ENCODE measurements around the gene TRIOBP. TPM values are rescaled to one million over a fixed set of nuclear protein-coding genes. Genes with fewer than 3 reads are reported as not detected.

Gene TRIOBP
- total RNA-seq, 2 donors from 2014 or later, result 74.7 to 82.2 TPM

GRCh38 chr22:37672920-37673455 lies 23.9 kb upstream of the TRIOBP start:
- DNase-seq, result no peak
- Histone ChIP-seq H3K9ac (ENCODE audit: extremely low read depth, low read length, poor library complexity, severe bottlenecking) (no peak overlapping the region), H3K27me3 (ENCODE audit: control insufficient read depth, insufficient read depth, low read length, poor library complexity, severe bottlenecking) (no peaks in the 10 kb centered on the region), H3K36me3 (ENCODE audit: control insufficient read depth, insufficient read depth, low read length) (no peaks in the 10 kb centered on the region), H3K27ac (ENCODE audit: low read depth, low read length) (no peak overlapping the region), H3K4me1 (ENCODE audit: control insufficient read depth, insufficient read depth, low read length) (peaks cover 4% of the 10 kb centered on the region), H3K9me3 (ENCODE audit: control insufficient read depth, low read length) (no peaks in the 10 kb centered on the region), H3K4me3 (ENCODE audit: low read length) (no peak overlapping the region)
- Mint-ChIP-seq H3K27ac (no peak overlapping the region), H3K4me3 (no peak overlapping the region), H3K27me3 (ENCODE audit: insufficient read depth) (no peaks in the 10 kb centered on the region), H3K9me3 (no peaks in the 10 kb centered on the region), H3K36me3 (ENCODE audit: low read depth) (peaks cover 4% of the 10 kb centered on the region), H3K4me1 (peaks cover 5% of the 10 kb centered on the region)
- 91 to 94% methylated on average over 11 of the region's 11 CpGs for WGBS, 2 experiments (ENCODE audit: insufficient coverage in 1 of 2, insufficient read length in 1 of 2)
- TF ChIP-seq CTCF (conservative IDR thresholded peaks at IDR 0.05), result no peak

- no peak for TF ChIP-seq CTCF (conservative IDR thresholded peaks at IDR 0.05)
- 94 to 97% methylated on average over 8 to 12 of the region's 12 CpGs for WGBS, 2 experiments (ENCODE audit: insufficient coverage in 1 of 2, insufficient read length in 1 of 2)
- Histone ChIP-seq H3K9ac (ENCODE audit: extremely low read depth, low read length, poor library complexity, severe bottlenecking) (no peak overlapping the region), H3K36me3 (ENCODE audit: control insufficient read depth, insufficient read depth, low read length) (no peaks in the 10 kb centered on the region), H3K9me3 (ENCODE audit: control insufficient read depth, low read length) (no peaks in the 10 kb centered on the region), H3K4me1 (ENCODE audit: control insufficient read depth, insufficient read depth, low read length) (peaks cover 4% of the 10 kb centered on the region), H3K27me3 (ENCODE audit: control insufficient read depth, insufficient read depth, low read length, poor library complexity, severe bottlenecking) (no peaks in the 10 kb centered on the region), H3K27ac (ENCODE audit: low read depth, low read length) (no peak overlapping the region), H3K4me3 (ENCODE audit: low read length) (no peak overlapping the region)
- no peak for DNase-seq
- no peak overlapping the region for H3K27ac Mint-ChIP-seq
- H3K4me3 Mint-ChIP-seq, result no peak overlapping the region
- H3K4me1 Mint-ChIP-seq, result peaks cover 5% of the 10 kb centered on the region
- no peaks in the 10 kb centered on the region for H3K27me3 Mint-ChIP-seq (ENCODE audit: insufficient read depth)
- H3K36me3 Mint-ChIP-seq (ENCODE audit: low read depth), result peaks cover 4% of the 10 kb centered on the region
- no peaks in the 10 kb centered on the region for H3K9me3 Mint-ChIP-seq
Observed at GRCh38 chr22:37674248-37674647, 22.6 kb upstream of the TRIOBP start.

GRCh38 chr22:37674951-37675929 lies 21.6 kb upstream of the TRIOBP start, which contains the start of gene LGALS1:
TSS of gene LGALS1 (plus strand) at chr22:37675636. CDS start at chr22:37675703, 67 bp downstream.
- H3K9ac ChIP-seq (ENCODE audit: extremely low read depth, low read length, poor library complexity, severe bottlenecking), result peak within 1 kb of the TSS; percentile 24
- H3K27me3 ChIP-seq (ENCODE audit: control insufficient read depth, insufficient read depth, low read length, poor library complexity, severe bottlenecking), result no peaks in the 10 kb centered on the region
- peaks cover 5% of the 10 kb centered on the region for H3K4me1 Mint-ChIP-seq
- WGBS, 2 experiments (ENCODE audit: insufficient coverage in 1 of 2, insufficient read length in 1 of 2), result 62 to 72% methylated on average over 25 to 34 of the region's 34 CpGs
- H3K36me3 Mint-ChIP-seq (ENCODE audit: low read depth), result no peaks in the 10 kb centered on the region
- H3K4me3 ChIP-seq (ENCODE audit: low read length), result peak within 1 kb of the TSS; percentile 73
- no peak for TF ChIP-seq CTCF (conservative IDR thresholded peaks at IDR 0.05)
- no peaks in the 10 kb centered on the region for H3K36me3 ChIP-seq (ENCODE audit: control insufficient read depth, insufficient read depth, low read length)
- peak within 1 kb of the TSS; percentile 61 for H3K27ac Mint-ChIP-seq
- peak; percentile 86 for DNase-seq
- H3K4me1 ChIP-seq (ENCODE audit: control insufficient read depth, insufficient read depth, low read length), result peaks cover 4% of the 10 kb centered on the region
- no peaks in the 10 kb centered on the region for H3K9me3 ChIP-seq (ENCODE audit: control insufficient read depth, low read length)
- H3K9me3 Mint-ChIP-seq, result no peaks in the 10 kb centered on the region
- no peaks in the 10 kb centered on the region for H3K27me3 Mint-ChIP-seq (ENCODE audit: insufficient read depth)
- H3K4me3 Mint-ChIP-seq, result peak within 1 kb of the TSS; percentile 51
- H3K27ac ChIP-seq (ENCODE audit: low read depth, low read length), result no peak within 1 kb of the TSS

Data from endodermal cell (in vitro differentiated cells).